Transverse colon (tissue), 4 donors: Measurements from ENCODE around the gene GABRG3.

Experiments
- CTCF ChIP-seq, 5 experiments: fragments of 200-600 bp in 3 of 5; fragments of 450-650 bp in 2 of 5; sonication (generic) in 3 of 5; IDR thresholded peaks; 1 replicate in 2 of 5; 2 replicates in 3 of 5; pipeline ENCODE4 v1.5.1; 2016 to 2017; ENCODE audit warnings: antibody characterized with exemption in 5 of 5, inconsistent platforms in 3 of 5, mild to moderate bottlenecking in 2 of 5, moderate library complexity in 1 of 5
- EP300 ChIP-seq: sonication (generic); formaldehyde crosslinking; IDR thresholded peaks from one replicate; pipeline ENCODE4 v1.6.1; 2017; ENCODE audit warnings: antibody characterized with exemption, low read depth
- POLR2A ChIP-seq: fragments of 450-650 bp; IDR thresholded peaks from one replicate; pipeline ENCODE4 v1.6.1; 2016; ENCODE audit warnings: antibody characterized with exemption, mild to moderate bottlenecking, moderate library complexity
- POLR2AphosphoS5 ChIP-seq, 3 donors: sonication (generic); formaldehyde crosslinking; IDR thresholded peaks; one replicate each; pipeline ENCODE4 v1.6.1; 2016; ENCODE audit warnings: antibody characterized with exemption in 3 of 3

- TF ChIP-seq POLR2AphosphoS5 (IDR thresholded peaks at IDR 0.05) (no peak), CTCF (IDR thresholded peaks at IDR 0.05) (no peak), POLR2A (no peak), EP300 (no peak)
These were observed 131.0 kb downstream of the GABRG3 start for GRCh38 chr15:27101982-27102381.
